Body of pancreas (tissue), 4 donors: ENCODE measurements around the gene CTTN. TPM values are rescaled to one million over a fixed set of nuclear protein-coding genes. Genes with fewer than 3 reads are reported as not detected.

Source experiments
- ATAC-seq: fragments of 150-250 bp; one replicate; pipeline ENCODE4 v1.9.1; 2016
- DNase-seq, 4 donors: peaks; one replicate each; pipeline ENCODE4 v3.0.0-alpha.2; 2019
- H3K27ac ChIP-seq, 4 donors: fragments of 200-600 bp; sonication (generic); 1 replicate in 3 of 4; 2 replicates in 1 of 4; pipeline versions ENCODE4 v1.5.1 to v1.6.1; 2016 to 2019; ENCODE audit warnings: mild to moderate bottlenecking in 1 of 4, mixed read lengths in 1 of 4, moderate library complexity in 1 of 4
- H3K27me3 ChIP-seq, 2 donors: fragments of 200-600 bp; sonication (generic); one replicate each; pipeline ENCODE4 v1.6.0; 2016; ENCODE audit warnings: mild to moderate bottlenecking in 1 of 2
- H3K36me3 ChIP-seq, 2 donors: fragments of 200-600 bp; sonication (generic); replicated peaks in 1 of 2; 2 replicates each; pipeline ENCODE4 v1.5.1; 2016; ENCODE audit warnings: low read depth in 2 of 2; ENCODE audit not compliant: insufficient read depth in 1 of 2
- H3K4me1 ChIP-seq: fragments of 200-600 bp; sonication (generic); one replicate; pipeline ENCODE4 v1.6.0; 2016
- H3K4me3 ChIP-seq, 2 donors: fragments of 200-600 bp; sonication (generic); 1 replicate in 1 of 2; 2 replicates in 1 of 2; pipeline ENCODE4 v1.5.1; 2016 to 2019
- H3K9me3 ChIP-seq, 3 donors: fragments of 200-600 bp; sonication (generic); 1 replicate in 2 of 3; 2 replicates in 1 of 3; pipeline ENCODE4 v1.5.1; 2016
- POLR2A ChIP-seq, 3 donors: fragments of 450-650 bp; IDR thresholded peaks; one replicate each; pipeline ENCODE4 v1.6.1; 2016; ENCODE audit warnings: antibody characterized with exemption in 3 of 3, mild to moderate bottlenecking in 2 of 3
- WGBS, 2 donors: methylation state at CpG; one replicate each; pipeline ENCODE4 v1.1.5; 2017; 5-methylcytosine and 5-hydroxymethylcytosine counted together
- intact Hi-C: fragments of 100-400 bp; cut with DNase I; formaldehyde crosslinking; loops from one replicate; pipeline ENCODE4 v1.15.1; 2023
- total RNA-seq, 2 donors: library from RNA; depleted of rRNA; stranded (reverse); fragments of >200 nt; gene quantifications; one replicate each; pipeline ENCODE4 v1.1.0, GENCODE V29; 2016
- TF ChIP-seq, protein P1 (sequence below), 7 experiments: fragments of 450-650 bp in 4 of 7; fragments of 200-600 bp in 3 of 7; sonication (generic) in 3 of 7; IDR thresholded peaks; one replicate each; pipeline ENCODE4 v1.5.1; 2016 to 2019; ENCODE audit warnings: antibody characterized with exemption in 7 of 7

Gene CTTN
- total RNA-seq, 2 donors from 2014 or later: 126 to 197 TPM

DNA sequence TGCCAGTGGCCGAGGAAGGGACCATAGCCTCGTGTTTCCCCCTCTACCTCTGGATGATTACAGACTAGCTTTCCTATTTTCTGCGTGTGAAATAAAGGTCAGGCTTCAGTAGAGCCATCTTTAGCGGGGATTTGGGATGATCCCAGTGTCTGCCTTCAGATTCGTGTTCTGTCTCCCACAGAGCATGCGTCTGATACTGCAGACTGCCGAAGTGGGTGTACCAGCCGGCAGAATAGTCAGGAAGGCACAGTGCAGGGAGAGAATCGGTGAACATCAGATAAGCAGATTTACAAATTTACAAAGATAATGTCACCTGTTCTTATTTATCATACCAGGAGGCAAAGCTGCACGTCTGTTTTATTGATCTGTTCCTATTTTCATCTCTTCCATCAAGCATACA lies 11.1 kb downstream of the CTTN start:
- Histone ChIP-seq H3K4me3 (no peak overlapping the region), H3K4me1 (no peaks in the 10 kb centered on the region), H3K27ac (no peak overlapping the region), H3K9me3 (no peaks in the 10 kb centered on the region), H3K27me3 (no peaks in the 10 kb centered on the region), H3K36me3 (peaks cover 22 to 51% of the 10 kb centered on the region in 2 donors)
- TF ChIP-seq, protein P1, sequence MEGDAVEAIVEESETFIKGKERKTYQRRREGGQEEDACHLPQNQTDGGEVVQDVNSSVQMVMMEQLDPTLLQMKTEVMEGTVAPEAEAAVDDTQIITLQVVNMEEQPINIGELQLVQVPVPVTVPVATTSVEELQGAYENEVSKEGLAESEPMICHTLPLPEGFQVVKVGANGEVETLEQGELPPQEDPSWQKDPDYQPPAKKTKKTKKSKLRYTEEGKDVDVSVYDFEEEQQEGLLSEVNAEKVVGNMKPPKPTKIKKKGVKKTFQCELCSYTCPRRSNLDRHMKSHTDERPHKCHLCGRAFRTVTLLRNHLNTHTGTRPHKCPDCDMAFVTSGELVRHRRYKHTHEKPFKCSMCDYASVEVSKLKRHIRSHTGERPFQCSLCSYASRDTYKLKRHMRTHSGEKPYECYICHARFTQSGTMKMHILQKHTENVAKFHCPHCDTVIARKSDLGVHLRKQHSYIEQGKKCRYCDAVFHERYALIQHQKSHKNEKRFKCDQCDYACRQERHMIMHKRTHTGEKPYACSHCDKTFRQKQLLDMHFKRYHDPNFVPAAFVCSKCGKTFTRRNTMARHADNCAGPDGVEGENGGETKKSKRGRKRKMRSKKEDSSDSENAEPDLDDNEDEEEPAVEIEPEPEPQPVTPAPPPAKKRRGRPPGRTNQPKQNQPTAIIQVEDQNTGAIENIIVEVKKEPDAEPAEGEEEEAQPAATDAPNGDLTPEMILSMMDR (IDR thresholded peaks at IDR 0.05): no peak
- no peak for TF ChIP-seq POLR2A (IDR thresholded peaks at IDR 0.05)
- intact Hi-C loops: no loop called here
- WGBS, 2 donors: 84 to 89% methylated on average over 10 of the region's 10 CpGs
- no peak for DNase-seq
- ATAC-seq: no peak

DNA sequence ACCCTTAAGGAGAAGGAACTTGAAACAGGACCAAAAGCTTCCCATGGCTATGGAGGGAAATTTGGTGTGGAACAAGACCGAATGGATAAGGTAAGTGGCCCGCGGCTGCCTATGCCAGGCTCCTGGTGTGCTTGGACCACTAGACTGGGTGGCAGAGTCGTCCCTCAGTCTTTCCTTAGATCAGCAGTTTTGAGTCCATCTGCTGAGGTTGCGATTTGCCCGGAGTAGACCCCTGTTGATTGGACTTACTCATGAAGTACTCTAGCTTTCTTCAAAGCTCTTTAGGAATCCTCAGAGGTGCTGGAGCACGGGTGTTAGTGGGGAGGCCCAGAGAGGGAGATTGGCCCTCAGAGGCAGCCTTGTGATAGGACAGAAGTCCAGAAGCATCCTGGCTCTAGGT lies 11.5 kb downstream of the CTTN start:
- H3K36me3 ChIP-seq: peaks cover 22 to 52% of the 10 kb centered on the region in 2 donors
- no peak overlapping the region for H3K27ac ChIP-seq
- ATAC-seq (no peak), DNase-seq (no peak)
- intact Hi-C loops: no loop called here
- H3K4me3 ChIP-seq: no peak overlapping the region
- TF ChIP-seq POLR2A (IDR thresholded peaks at IDR 0.05): no peak
- TF ChIP-seq, protein P1 (IDR thresholded peaks at IDR 0.05): no peak
- no peaks in the 10 kb centered on the region for H3K27me3 ChIP-seq
- WGBS, 2 donors: 88 to 90% methylated on average over 7 of the region's 7 CpGs
- no peaks in the 10 kb centered on the region for H3K9me3 ChIP-seq
- H3K4me1 ChIP-seq: no peaks in the 10 kb centered on the region

DNA sequence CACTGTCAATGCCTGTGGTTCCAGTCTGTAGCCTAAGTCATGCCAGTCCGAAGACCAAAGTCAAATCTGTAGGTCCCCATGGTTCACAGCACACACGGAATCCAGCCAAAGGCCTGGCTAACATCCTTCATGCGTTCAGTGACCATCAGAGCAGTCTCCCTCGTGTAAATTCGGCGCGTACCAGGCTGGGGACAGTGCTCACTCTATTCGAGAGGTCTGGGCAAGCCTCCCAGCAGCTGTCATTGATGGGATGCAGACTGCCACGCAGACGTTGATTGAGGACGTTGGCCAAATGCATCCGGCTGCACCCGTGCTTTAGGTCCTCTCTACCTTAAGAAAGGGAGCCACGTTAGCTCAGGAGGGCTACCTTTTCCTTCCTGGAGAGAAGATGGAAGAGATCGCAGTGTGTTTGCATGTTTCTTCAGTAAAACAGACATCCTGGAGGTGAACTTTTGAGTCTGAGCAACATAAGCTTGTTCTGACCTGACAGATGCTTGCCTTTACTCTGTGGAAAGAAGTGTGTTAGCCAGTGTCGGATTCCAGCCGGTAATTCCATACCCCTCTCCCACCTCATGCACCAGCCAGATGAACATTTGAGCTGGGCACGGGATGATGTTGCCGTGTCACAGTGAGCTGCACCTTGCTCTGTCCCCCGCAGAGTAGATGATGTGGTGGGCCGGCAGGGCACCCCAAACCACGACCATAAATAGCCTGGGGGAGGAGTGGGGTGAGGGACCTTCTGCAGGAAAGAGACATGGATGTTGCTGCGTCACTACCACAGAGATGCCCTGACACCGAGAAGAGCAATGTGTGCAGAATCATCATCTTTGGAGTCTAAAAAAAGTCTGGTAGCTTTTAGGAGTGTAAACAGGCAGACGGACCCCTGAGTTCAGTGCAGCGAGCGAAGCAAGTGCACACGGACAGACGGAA lies 12.2 kb downstream of the CTTN start:
- peaks cover 22 to 52% of the 10 kb centered on the region in 2 donors for H3K36me3 ChIP-seq

DNA sequence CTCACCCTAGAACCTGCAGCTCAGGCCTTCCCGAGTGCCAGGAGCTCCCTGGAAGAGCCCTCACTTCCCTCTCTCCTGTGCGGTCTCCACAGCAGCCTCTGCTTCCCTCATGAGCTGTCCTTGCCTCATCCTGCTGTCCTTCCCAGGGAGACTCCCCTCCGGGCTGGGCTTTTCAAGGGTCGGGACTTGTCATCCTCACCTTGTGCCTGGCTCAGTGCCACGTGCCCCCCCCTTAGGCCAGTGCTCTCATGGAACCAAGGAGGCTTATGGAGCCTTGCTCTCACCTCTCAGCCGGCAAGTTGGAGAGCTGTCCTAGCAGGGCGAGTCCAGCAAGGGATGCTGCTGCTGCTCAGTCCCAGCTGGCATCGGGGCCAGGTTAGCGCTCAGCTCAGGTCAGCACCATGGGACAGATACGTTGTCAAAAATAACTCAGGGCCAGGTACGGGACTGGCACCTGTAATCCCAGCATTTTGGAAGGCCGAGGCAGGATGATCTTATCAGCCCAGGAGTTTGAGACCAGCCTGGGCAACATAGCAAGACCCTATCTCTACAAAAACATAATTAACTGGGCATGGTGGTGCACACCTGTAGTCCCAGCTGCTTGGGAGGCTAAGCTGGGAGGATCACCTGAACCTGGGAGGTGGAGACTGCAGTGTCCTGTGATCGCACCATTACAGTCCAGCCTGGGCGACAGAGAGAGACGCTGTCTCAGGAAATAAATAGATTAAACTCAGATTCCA lies 13.6 kb downstream of the CTTN start:
- no peaks in the 10 kb centered on the region for H3K4me1 ChIP-seq
- H3K4me3 ChIP-seq: no peak overlapping the region
- no peak for TF ChIP-seq POLR2A (IDR thresholded peaks at IDR 0.05)
- TF ChIP-seq, protein P1 (IDR thresholded peaks at IDR 0.05): no peak
- no peak for DNase-seq
- no peak overlapping the region for H3K27ac ChIP-seq
- intact Hi-C loops: no loop called here
- WGBS, 2 donors: 91 to 100% methylated on average over 7 to 15 of the region's 15 CpGs
- H3K27me3 ChIP-seq: no peaks in the 10 kb centered on the region
- H3K36me3 ChIP-seq: peaks cover 22 to 57% of the 10 kb centered on the region in 2 donors
- H3K9me3 ChIP-seq: no peaks in the 10 kb centered on the region
- ATAC-seq: no peak

More for the DNA sequence above, 12.2 kb downstream of the CTTN start:
- Histone ChIP-seq H3K27ac (no peak overlapping the region), H3K27me3 (no peaks in the 10 kb centered on the region), H3K4me3 (no peak overlapping the region), H3K4me1 (no peaks in the 10 kb centered on the region), H3K9me3 (no peaks in the 10 kb centered on the region)
- TF ChIP-seq, protein P1 (IDR thresholded peaks at IDR 0.05): no peak
- no peak for TF ChIP-seq POLR2A (IDR thresholded peaks at IDR 0.05)
- intact Hi-C loops: no loop called here
- DNase-seq (no peak), ATAC-seq (no peak)
- 83 to 90% methylated on average over 23 to 29 of the region's 29 CpGs for WGBS, 2 donors
